NCI-H2029 (cell line): ENCODE data around the gene NLGN4X.
"Not testable (repeated sequence)": the region's sequence is repeated elsewhere in the genome, so short reads cannot be mapped to it uniquely, and the experiment has no call there.

Experiments
- DNase-seq: peaks from one replicate; lab custom pipeline; 2025; lab: John Stamatoyannopoulos, UW

NLGN4X gene

GRCh38 chrX:6005856-6006255 lies 222.8 kb downstream of the NLGN4X start:
- DNase-seq: no peak

GRCh38 chrX:6004529-6004928 lies 224.1 kb downstream of the NLGN4X start:
- no peak for DNase-seq

GRCh38 chrX:6002056-6002455 lies 226.6 kb downstream of the NLGN4X start:
- no peak for DNase-seq

GRCh38 chrX:5998901-5999300 lies 229.8 kb downstream of the NLGN4X start:
- no peak for DNase-seq

- no peak for DNase-seq
Measured at GRCh38 chrX:5998456-5998855, 230.2 kb downstream of the NLGN4X start.

GRCh38 chrX:5991393-5991792 lies 237.3 kb downstream of the NLGN4X start:
- DNase-seq: no peak

- no peak for DNase-seq
Measured at GRCh38 chrX:5979338-5979737, 249.3 kb downstream of the NLGN4X start.

GRCh38 chrX:5976332-5976731 lies 252.3 kb downstream of the NLGN4X start:
- no peak for DNase-seq

- no peak for DNase-seq
Measured at GRCh38 chrX:5971300-5971699, 257.4 kb downstream of the NLGN4X start.

- DNase-seq: no peak
Measured at GRCh38 chrX:5965406-5965805, 263.3 kb downstream of the NLGN4X start.

- no peak for DNase-seq
Measured at GRCh38 chrX:5959286-5959685, 269.4 kb downstream of the NLGN4X start.

GRCh38 chrX:5958523-5958922 lies 270.1 kb downstream of the NLGN4X start:
- DNase-seq: no peak

GRCh38 chrX:5957506-5957905 lies 271.2 kb downstream of the NLGN4X start:
- DNase-seq: no peak

- no peak for DNase-seq
Measured at GRCh38 chrX:5936438-5936837, 292.2 kb downstream of the NLGN4X start.

GRCh38 chrX:5928224-5928623 lies 300.4 kb downstream of the NLGN4X start:
- no peak for DNase-seq

- DNase-seq: no peak
Measured at GRCh38 chrX:5916945-5917344, 311.7 kb downstream of the NLGN4X start.

- no peak for DNase-seq
Measured at GRCh38 chrX:5915783-5916182, 312.9 kb downstream of the NLGN4X start.

- DNase-seq: no peak
Measured at GRCh38 chrX:5907207-5907606, 321.5 kb downstream of the NLGN4X start.

GRCh38 chrX:5903586-5904190 lies 325.0 kb downstream of the NLGN4X start:
- not testable (repeated sequence) for DNase-seq

GRCh38 chrX:5898463-5898862 lies 330.2 kb downstream of the NLGN4X start:
- DNase-seq: no peak

- no peak for DNase-seq
Measured at GRCh38 chrX:5891378-5891777, 337.3 kb downstream of the NLGN4X start.

- DNase-seq: no peak
Measured at GRCh38 chrX:5876984-5877596, 351.6 kb downstream of the NLGN4X start.

- DNase-seq: no peak
Measured at GRCh38 chrX:5870238-5870637, 358.4 kb downstream of the NLGN4X start.

- DNase-seq: no peak
Measured at GRCh38 chrX:5869786-5870185, 358.9 kb downstream of the NLGN4X start.
